Nucleus accumbens (tissue), 56 donors: ENCODE measurements around the gene ECE2.
A peak's percentile ranks its signal among the peaks of the same experiment; 100 is the strongest.

Experiments used
- DNase-seq, 56 donors: peaks; one replicate each; lab custom pipeline; 2025; lab: John Stamatoyannopoulos, UW

ECE2 gene

GRCh38 chr3:184275961-184276910 is at the start of gene ECE2:
Gene ECE2, plus strand, starts transcription at chr3:184276022. Its CDS starts 132 bp downstream, at chr3:184276154.
- peak in 6 of 56 donors; percentile 10 to 49 (median 29) for DNase-seq

- DNase-seq, result peak in 3 of 56 donors; percentile 9 to 10 (median 10)
Measured at GRCh38 chr3:184227481-184227935, 48.3 kb upstream of the ECE2 start.

GRCh38 chr3:184228376-184229137 is 47.3 kb upstream of the ECE2 start:
- no peak for DNase-seq

- DNase-seq, result peak in 23 of 56 donors; percentile 8 to 62 (median 29)
Measured at GRCh38 chr3:184229394-184230080, 46.3 kb upstream of the ECE2 start, which contains the start of gene VWA5B2. Gene VWA5B2, plus strand, starts transcription at chr3:184229585. Its CDS starts 944 bp downstream, at chr3:184230529.

- peak in 1 of 56 donors; percentile 35 for DNase-seq
Measured at GRCh38 chr3:184230081-184230602, 45.7 kb upstream of the ECE2 start.

GRCh38 chr3:184230603-184231528 is 45.0 kb upstream of the ECE2 start:
- peak in 5 of 56 donors; percentile 7 to 24 (median 19) for DNase-seq

- peak in 1 of 56 donors; percentile 11 for DNase-seq
Measured at GRCh38 chr3:184231671-184232070, 44.2 kb upstream of the ECE2 start.

GRCh38 chr3:184233127-184233843 is 42.5 kb upstream of the ECE2 start:
- no peak for DNase-seq

- peak in 28 of 56 donors; percentile 7 to 75 (median 35) for DNase-seq
Measured at GRCh38 chr3:184234224-184234623, 41.6 kb upstream of the ECE2 start.

- no peak for DNase-seq
Measured at GRCh38 chr3:184234671-184235380, 41.0 kb upstream of the ECE2 start.

- DNase-seq, result no peak
Measured at GRCh38 chr3:184235381-184236032, 40.3 kb upstream of the ECE2 start.

GRCh38 chr3:184236033-184236410 is 39.8 kb upstream of the ECE2 start:
- no peak for DNase-seq

GRCh38 chr3:184236636-184237035 is 39.2 kb upstream of the ECE2 start:
- DNase-seq, result no peak

GRCh38 chr3:184237211-184237610 is 38.6 kb upstream of the ECE2 start:
- no peak for DNase-seq

GRCh38 chr3:184237807-184238206 is 38.0 kb upstream of the ECE2 start:
- DNase-seq, result no peak

GRCh38 chr3:184238246-184238818 is 37.5 kb upstream of the ECE2 start:
- no peak for DNase-seq

GRCh38 chr3:184239221-184239620 is 36.6 kb upstream of the ECE2 start:
- no peak for DNase-seq
